Stimulated activated CD4-positive, alpha-beta T cell treated with anti-CD3 and anti-CD28 coated beads, Interleukin-15, amount 100 ng/mL, for 24 hours (primary cell): ENCODE results near the gene TK1.
A peak's percentile ranks its signal among the peaks of the same experiment; 100 is the strongest.

Experiments used
- DNase-seq: peaks from one replicate; pipeline ENCODE4 v3.0.0-alpha.2; 2020

TK1 gene

DNA sequence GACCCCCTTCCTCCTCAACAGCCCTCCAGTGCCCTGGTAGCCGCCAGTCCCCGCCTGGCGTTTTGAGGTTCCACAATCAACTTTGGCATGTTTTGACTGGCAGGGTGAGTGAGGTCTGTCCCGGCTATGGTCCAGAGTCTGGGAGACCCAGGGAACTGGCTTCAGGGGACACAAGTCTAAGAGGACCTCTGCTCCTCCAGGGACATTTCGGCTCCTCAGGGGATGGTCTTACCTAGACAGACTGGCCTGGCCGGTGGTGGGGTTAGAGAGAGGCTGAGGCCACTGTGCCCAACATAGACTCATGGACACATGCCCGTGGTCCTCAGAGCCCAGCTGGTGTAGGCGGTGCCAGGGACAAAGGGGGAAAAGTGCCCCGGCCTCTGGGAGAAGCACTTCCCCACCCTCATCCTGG lies 54.1 kb downstream of the TK1 start:
- no peak for DNase-seq

- peak; percentile 81 for DNase-seq
Observed at GRCh38 chr17:78132084-78132676, 54.7 kb downstream of the TK1 start.

DNA sequence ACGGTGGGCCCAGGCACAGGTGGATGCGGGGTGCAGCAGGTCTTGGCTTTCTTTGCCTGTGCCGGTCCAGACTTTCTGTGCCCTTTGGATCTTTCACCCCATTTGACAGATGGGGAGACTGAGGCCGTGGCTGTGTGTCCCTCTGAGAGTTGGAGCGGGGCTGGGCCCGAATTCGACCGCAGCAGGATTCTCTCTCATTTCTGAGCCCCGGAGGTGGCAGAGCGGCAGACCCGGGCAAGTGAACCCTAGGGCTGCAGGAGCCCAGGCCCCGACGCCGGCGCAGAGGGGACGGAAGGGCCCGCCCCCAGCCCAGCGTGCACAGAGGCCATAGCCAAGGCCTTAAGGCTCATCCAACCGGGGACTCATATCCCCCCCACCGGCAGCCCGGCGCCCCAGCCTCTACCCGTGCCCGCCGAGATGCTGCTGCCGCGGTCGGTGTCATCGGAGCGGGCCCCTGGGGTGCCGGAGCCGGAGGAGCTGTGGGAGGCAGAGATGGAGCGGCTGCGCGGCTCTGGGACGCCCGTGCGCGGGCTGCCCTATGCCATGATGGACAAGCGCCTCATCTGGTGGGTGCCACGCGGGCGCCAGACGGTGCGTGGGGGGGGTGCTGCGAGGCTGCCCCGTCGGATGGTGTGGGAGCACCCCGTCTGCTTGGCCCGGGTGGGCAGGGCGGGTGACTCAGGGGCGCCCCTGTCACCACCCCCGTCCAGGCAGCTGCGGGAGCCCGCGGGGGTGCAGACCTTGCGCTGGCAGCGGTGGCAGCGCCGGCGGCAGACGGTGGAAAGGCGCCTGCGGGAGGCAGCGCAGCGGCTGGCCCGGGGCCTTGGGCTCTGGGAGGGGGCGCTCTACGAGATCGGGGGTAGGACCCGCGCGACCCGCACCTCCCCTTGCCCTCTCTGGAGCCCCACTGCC lies 55.4 kb downstream of the TK1 start:
- peak; percentile 69 for DNase-seq

- peak; percentile 83 for DNase-seq
Observed at GRCh38 chr17:78130437-78131101, 56.3 kb downstream of the TK1 start, which contains the start of gene TMC8. Gene TMC8 (plus strand): TSS chr17:78130771. CDS start chr17:78131589, 818 bp downstream.

GRCh38 chr17:78130090-78130436 lies 56.8 kb downstream of the TK1 start:
- no peak for DNase-seq

- DNase-seq: peak; percentile 44
Observed at GRCh38 chr17:78129351-78130089, 57.3 kb downstream of the TK1 start.

DNA sequence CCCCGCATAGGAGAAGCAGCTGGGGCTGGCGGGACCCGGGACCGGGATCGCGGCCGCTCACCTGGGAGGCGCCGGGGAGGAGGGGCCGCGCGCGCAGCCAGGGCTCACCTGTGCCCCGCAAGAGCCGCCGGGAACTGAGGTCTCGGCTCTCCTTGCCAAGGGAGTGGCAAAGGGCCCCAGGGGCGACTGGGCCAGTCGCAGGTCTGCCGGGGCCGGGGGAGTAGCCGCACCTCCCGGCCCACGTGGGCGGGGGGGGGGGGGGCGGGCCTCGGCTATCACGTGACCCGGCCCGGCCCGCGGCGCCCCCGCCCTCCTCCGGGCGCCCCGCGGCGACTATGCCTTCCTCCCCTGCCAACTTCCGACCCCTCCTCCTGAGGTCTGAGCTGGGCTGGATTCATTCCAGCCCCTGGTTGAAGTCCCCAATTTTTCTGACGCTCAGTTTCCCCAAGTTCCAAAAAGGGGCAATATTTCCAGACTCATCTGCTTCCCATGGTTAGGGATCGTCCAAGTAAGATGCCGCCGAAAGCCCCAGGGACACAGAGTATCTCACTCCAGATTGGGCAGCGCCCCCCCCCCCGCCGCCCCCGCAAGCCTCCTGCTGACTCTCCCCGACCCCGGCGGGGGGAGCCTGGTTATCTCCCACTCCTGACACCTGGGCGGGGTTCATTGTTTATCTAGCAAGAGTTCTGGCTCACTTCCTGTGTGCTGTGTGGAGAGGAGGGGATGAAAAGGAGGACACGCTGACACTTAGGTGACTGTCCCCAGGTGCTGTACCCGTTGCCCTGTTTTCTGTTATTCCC lies 58.1 kb downstream of the TK1 start, which contains the start of gene TMC6:
Gene TMC6 (minus strand): TSS at position 205 of the 800 bp plus-strand sequence. CDS start 1,923 bp downstream, outside the sequence.
- peak; percentile 74 for DNase-seq

DNA sequence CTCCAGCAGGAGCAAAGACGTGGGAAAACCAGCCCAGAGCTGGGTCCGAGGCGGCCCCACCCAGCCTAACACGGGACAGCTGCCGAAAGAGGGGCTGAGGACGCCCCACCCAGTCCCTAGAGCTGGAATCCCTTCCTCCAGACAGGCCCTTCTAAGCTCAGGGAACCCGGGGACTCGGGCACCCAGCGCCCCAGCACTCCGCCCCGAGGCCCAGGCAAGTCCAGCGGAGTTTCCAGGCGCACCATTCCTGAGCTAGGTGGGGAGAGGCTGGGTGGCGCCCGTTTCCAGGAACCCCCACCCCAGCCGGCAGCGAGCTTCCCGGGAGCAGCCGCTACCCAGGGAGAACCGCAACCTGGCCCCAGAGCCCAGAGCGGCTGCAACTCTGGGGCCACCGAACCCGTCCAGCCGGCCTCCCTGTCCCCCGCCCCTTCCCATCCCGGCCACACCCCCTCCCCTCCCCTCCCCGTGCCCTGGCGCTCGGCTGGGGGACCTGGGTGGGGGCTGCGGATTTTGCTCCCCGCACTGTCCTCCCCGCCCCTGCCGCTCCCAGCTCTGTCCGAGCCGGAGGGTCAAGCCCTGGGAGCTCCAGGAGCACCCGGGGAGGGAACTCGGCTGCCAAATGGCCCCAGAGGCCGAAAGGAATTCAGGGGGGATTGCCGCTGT lies 58.8 kb downstream of the TK1 start:
- DNase-seq: peak; percentile 48

DNA sequence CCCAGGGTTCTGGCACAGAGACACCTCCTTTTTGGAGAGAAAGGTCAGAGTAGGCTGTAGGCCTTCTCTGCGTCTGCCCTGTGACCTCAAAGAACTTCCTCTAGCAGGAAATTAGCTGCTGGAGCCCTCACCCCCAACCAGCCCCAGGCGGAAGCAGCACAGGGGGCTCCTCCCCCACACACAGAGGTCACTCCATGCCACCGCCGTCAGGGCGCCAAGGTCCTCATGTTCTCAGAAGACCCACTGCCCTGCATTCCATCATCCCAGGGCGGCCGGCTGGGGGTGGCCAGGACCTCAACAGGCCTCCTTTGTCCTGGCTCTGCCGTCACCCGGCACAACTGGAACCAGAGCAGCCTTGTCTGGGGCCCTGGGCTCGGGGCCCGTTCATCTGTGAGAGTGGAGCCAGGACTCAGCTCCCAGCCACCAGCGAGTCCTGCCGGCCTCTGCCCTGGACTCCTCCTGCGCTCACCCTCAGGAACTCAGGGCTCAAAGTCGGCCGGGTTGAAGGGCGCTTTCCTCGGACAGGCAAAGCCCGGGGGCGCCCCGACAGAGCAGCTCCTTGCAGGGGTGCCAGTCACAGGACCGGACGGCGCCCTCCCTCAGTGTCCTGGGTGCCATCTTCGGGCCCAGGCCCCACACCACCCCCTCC lies 59.5 kb downstream of the TK1 start:
- DNase-seq: peak; percentile 81

- no peak for DNase-seq
Observed at GRCh38 chr17:78126895-78127238, 60.0 kb downstream of the TK1 start.

- peak; percentile 35 for DNase-seq
Observed at GRCh38 chr17:78125976-78126894, 60.6 kb downstream of the TK1 start.

GRCh38 chr17:78125138-78125913 lies 61.5 kb downstream of the TK1 start:
- peak; percentile 58 for DNase-seq

- no peak for DNase-seq
Observed at GRCh38 chr17:78124836-78125137, 62.1 kb downstream of the TK1 start.
